ENCODE measurements around the gene FHIT.

DNA sequence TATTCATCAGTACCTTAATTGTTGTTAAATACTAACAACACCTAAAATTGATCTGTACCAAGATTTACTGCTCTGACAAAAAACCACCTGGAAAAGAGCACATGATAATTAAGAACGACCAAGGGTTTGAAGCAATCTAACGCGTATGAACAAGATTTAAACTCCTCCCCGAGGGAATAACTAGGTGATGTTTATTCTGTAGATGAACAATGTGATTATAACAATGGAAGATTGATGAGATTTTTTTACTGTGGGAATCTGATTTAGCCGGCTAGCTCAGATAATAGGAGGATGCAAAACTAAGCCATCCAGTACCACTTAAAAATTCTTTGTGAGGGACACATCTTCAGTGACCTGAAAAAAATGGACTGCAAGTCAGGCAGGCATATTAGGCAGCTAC is 222.1 kb downstream of the FHIT start:
- TF ChIP-seq EZH2 (IDR thresholded peaks at IDR 0.05) = no peak
- TF ChIP-seq, protein P1, sequence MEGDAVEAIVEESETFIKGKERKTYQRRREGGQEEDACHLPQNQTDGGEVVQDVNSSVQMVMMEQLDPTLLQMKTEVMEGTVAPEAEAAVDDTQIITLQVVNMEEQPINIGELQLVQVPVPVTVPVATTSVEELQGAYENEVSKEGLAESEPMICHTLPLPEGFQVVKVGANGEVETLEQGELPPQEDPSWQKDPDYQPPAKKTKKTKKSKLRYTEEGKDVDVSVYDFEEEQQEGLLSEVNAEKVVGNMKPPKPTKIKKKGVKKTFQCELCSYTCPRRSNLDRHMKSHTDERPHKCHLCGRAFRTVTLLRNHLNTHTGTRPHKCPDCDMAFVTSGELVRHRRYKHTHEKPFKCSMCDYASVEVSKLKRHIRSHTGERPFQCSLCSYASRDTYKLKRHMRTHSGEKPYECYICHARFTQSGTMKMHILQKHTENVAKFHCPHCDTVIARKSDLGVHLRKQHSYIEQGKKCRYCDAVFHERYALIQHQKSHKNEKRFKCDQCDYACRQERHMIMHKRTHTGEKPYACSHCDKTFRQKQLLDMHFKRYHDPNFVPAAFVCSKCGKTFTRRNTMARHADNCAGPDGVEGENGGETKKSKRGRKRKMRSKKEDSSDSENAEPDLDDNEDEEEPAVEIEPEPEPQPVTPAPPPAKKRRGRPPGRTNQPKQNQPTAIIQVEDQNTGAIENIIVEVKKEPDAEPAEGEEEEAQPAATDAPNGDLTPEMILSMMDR (IDR thresholded peaks at IDR 0.05) = no peak

Measured in neural progenitor cell (in vitro differentiated cells).